Esophagus mucosa (tissue), 1 donor: ENCODE measurements around the gene SMIM10. TPM values are rescaled to one million over a fixed set of nuclear protein-coding genes. Genes with fewer than 3 reads are reported as not detected.
A peak's percentile ranks its signal among the peaks of the same experiment; 100 is the strongest.
"Not testable (repeated sequence)": the region's sequence is repeated elsewhere in the genome, so short reads cannot be mapped to it uniquely, and the experiment has no call there.

Experiments used
- ATAC-seq: fragments of 200-7000 bp; cut with Tn5 transposase; one replicate; pipeline ENCODE4 v1.9.1; 2020
- total RNA-seq: library from RNA; stranded (reverse); gene quantifications from one replicate; pipeline ENCODE4 v1.2.4, GENCODE V29; 2023
- donor health status: DM: yes; HTN: yes; CAD: no.

SMIM10 gene
- 0.84 TPM for total RNA-seq

GRCh38 chrX:134990801-134991481, at the start of gene SMIM10:
SMIM10 (plus strand) TSS chrX:134990991; CDS start chrX:134991096, 105 bp downstream.
- ATAC-seq = peak; percentile 59

GRCh38 chrX:134946364-134946763, 44.4 kb upstream of the SMIM10 start:
- ATAC-seq = not testable (repeated sequence)

- no peak for ATAC-seq
Measured at GRCh38 chrX:134948333-134949241, 42.2 kb upstream of the SMIM10 start.

DNA sequence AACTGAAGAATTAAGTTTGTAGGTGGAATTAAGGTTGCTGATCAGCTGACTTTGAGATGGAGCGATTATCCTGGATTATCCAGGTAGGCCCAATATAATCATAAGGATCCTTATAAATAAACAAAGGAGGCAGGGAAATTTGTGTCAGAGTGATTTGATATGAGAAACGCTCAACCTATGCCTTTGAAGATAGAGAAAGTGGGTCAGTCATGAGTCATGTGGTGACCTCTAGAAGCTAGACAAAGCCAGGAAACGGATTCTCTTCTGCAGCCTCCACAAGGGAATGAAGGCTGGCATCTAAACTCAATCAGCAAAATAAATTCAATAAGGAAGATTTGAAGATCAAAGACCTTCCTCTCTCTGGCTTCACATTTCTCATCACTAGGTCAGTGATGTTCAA, 41.5 kb upstream of the SMIM10 start:
- ATAC-seq = no peak

DNA sequence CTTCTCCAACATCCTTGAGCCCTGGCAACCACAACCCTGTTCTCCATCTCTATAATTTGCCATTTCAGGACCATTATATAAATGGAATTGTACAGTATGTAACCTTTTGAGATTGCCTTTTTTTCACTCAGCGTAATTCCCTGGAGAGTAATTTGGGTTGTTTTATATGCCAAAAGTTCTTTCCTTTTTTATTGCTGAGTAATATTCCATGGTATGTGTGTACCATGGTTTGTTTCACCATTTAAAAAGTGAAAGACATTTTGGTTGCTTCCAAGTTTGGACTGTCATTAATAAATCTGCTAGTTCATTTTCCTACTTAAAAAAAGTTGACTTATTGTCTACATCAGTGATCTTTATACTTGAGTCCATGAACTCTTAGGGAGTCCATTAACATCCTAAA, 33.0 kb upstream of the SMIM10 start:
- no peak for ATAC-seq

- ATAC-seq = not testable (repeated sequence)
Measured at GRCh38 chrX:134960366-134960765, 30.4 kb upstream of the SMIM10 start.

DNA sequence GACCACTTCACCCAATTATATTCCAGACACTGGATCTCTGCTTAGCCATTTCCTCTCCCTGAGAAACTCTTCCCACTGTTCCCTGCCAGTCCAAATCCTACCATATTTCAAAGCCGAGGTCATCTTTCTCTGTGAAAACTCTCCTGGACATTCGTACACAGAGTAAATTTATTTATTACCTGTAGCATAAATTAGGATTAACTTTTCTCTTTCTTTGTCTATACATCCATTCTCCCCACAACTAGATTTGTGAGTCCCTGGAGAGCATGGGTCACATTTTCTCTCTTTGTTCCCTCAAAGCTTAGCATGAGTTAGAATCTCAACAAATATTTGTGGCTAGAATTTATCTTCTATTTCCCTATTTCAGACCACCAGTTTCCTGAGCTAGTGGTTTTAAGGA, 27.8 kb upstream of the SMIM10 start:
- ATAC-seq = no peak

DNA sequence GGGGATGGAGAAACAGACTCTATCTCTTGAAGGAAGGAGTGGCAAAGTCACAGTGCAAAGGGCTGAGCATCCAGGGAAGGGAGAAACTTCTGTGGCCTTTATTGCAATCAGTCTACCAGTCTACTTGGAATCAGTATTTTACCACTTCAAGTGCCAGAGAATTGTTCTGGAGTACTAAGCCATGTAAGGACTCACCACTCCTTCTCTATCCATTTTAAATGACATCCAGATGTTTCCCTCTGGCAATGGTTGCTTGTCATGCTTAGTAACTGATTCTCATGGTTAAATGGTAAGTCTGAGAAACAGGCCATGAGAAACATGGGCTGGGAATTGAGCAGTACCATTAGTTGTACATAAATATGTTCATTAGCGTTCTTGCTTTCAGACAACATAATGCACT, 21.1 kb upstream of the SMIM10 start:
- ATAC-seq = no peak

- no peak for ATAC-seq
Measured at GRCh38 chrX:134971926-134972325, 18.9 kb upstream of the SMIM10 start.

DNA sequence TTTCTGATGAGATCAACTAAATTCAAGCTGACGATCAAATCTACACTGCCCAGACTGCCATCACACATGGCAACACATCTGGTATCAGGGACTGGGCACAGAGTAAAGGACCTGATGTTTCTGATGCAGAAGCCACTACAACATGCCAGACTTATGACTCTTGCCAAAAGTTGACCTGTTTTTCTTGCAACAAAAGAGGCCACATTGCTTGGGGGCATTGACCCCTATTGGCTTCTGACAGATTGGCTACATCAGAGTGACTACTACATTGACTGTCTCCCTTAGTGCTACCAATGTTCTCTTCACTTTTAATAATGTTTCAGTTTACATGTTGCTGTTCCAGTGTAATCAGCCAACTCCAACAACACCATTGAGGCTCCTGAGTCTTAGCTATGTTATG, 15.3 kb upstream of the SMIM10 start:
- no peak for ATAC-seq

GRCh38 chrX:134981910-134982309, 8.9 kb upstream of the SMIM10 start:
- no peak for ATAC-seq

- ATAC-seq = no peak
Measured at GRCh38 chrX:134982748-134983147, 8.0 kb upstream of the SMIM10 start.

- ATAC-seq = no peak
Measured at GRCh38 chrX:134985479-134985878, 5.3 kb upstream of the SMIM10 start.

GRCh38 chrX:134990475-134990800, 353 bp upstream of the SMIM10 start:
- no peak for ATAC-seq

DNA sequence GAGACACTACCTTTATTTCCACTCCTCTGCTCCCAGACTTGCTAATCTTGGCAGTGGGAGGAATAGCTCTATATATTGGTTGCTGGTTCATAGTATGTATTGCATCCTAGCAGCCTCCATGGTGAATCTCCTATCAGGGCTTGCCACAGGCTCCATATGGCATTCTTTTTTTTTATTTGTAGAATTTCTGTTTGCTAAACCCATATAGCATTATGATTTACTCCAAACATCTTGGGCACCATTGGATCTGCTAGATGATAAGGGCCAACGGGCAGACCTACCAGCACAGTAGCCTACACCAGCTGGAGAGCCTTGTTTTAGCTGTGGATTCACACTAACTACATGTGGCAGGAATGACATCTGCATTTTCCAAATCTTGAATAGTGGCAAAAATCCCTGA, 6.9 kb downstream of the SMIM10 start:
- no peak for ATAC-seq

DNA sequence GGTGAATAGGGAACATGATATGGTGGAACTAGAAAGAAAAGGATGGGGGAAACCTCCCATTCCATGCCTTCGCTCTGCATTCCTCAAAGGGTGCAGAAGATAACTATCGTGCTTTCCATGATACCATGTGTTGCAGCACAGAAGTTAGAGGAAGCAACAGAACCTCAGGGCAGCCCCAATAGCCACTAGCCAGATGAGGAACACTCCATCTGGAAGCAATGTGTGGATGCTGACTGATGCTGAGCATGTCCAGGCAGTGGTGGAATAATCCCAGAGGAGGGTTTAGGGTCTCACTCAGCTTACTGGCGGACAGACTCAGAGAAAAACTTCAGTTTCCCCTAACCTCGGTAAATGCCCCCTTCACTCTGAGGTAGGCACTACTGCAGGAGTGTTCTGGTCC, 7.5 kb downstream of the SMIM10 start:
- ATAC-seq = no peak

GRCh38 chrX:134999469-134999868, 8.7 kb downstream of the SMIM10 start:
- ATAC-seq = no peak

DNA sequence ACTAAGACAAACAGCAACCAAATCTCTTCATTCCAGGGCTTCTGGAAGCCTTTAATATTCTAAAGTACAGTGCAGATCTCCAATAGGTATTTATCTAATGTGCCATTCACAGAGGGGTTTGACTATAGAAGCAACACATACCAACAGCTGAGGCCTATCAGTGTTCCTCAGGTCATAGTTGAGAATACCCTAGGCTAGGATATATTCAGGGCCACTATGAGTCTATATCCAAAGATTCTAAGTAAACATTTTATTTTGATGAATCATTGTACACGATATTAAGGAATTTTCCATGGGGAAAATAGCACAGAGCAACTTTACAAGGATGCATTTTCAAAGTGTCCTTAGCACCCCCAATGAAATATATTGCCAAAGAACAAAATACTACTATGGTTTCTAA, 9.7 kb downstream of the SMIM10 start:
- ATAC-seq = no peak

GRCh38 chrX:135003876-135004623, 13.3 kb downstream of the SMIM10 start:
- ATAC-seq = peak; percentile 99

- ATAC-seq = no peak
Measured at GRCh38 chrX:135006187-135006586, 15.4 kb downstream of the SMIM10 start.

DNA sequence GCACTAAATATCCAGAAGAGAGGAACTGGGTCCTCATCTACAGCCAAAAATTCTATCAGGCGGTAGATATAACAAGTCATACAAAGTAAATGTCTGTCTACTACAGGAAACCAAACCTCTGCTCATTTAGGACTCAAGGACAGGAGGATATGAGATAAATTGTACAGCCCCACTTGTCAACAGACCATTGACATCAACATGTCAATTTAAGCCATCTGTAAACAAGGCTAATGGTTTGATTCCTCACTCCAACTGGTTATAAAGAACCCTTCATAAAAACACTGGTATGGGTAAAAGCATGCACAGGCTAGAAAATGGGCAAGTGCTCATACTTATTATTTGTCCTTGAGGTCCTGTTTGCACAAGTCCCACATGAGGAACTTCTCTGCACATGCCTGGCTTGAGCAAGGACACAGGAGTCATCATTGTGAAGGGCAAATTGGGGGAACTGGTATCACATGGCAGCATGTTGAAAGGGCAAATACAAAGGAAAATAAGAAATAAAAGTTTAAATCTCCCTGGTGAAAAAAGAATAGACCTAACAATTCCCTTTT, 18.3 kb downstream of the SMIM10 start:
- ATAC-seq = peak; percentile 49

DNA sequence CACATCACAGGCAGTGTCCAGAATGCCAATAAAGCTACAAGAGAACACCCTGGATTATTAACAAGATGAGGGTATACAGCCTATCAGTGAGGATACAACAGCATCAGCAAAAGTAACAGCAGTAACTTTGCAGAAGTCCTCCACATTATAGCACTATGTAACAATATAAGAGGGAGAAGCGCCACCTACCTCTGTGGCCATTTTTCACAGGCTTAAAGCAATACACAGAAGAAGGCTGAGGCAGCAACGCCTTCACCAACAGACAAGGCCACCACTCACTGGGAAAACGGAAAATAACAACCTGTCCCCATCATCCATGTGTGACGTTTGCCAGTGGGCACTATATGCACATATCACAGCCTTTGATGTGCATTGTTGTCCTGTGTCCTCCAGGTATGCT, 19.0 kb downstream of the SMIM10 start:
- ATAC-seq = no peak

DNA sequence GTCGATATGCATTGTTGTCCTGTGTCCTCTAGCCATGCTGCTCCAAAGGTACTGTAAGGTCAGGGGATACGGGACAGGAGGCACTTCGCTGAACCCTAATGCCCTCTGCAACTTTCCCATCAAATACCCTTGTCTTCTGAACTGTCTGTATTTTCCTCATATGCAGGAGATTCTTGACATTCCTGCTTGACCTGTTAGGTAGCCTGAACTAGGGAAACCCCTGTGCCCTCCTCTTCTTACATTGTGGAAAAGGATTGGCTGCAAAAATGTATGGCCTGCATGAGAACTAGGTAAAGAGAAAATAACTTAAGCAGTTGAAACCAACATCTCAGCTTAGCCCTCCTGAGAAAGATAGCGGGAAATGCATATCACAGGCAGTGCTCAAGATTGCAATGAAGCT, 20.1 kb downstream of the SMIM10 start:
- no peak for ATAC-seq
